SU-DHL-6 (cell line): ENCODE results near the gene TRPV4.

ENCODE experiments used
- EZH2phosphoT487 ChIP-seq: fragments of 200-600 bp; sonication (generic), shearing (Covaris generic); conservative IDR thresholded peaks from 2 replicates; pipeline ENCODE4 v1.6.1; 2018; ENCODE audit warnings: mild to moderate bottlenecking, antibody characterized with exemption, low read length, moderate library complexity, mixed read lengths
- TF ChIP-seq, protein P1 (sequence below): fragments of 200-600 bp; sonication (generic); IDR thresholded peaks from one replicate; pipeline ENCODE4 v1.5.1; 2017; ENCODE audit warnings: antibody characterized with exemption, mild to moderate bottlenecking, low read length, moderate library complexity; ENCODE audit not compliant: insufficient read depth, poor library complexity, severe bottlenecking

DNA sequence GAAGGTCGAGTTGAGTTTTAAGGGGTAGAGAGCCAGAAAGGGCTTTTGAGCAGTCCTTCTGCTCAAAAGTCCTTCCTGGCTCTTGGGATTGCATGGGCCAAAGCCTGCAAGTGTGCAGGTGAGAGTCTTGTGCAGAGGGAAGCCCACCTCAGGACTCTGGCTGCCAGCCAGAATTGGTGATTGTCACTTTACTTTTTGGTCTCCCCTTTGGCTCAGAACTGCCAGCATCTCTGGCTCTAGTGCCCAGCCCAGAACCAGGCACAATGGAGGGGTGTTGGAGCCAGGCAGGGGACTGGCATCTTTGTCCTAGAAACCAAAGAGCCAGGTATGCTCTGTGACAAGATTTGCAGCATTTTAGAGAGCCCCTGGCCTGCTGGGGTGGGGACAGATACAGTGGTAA, 96.1 kb downstream of the TRPV4 start:
- TF ChIP-seq, protein P1, sequence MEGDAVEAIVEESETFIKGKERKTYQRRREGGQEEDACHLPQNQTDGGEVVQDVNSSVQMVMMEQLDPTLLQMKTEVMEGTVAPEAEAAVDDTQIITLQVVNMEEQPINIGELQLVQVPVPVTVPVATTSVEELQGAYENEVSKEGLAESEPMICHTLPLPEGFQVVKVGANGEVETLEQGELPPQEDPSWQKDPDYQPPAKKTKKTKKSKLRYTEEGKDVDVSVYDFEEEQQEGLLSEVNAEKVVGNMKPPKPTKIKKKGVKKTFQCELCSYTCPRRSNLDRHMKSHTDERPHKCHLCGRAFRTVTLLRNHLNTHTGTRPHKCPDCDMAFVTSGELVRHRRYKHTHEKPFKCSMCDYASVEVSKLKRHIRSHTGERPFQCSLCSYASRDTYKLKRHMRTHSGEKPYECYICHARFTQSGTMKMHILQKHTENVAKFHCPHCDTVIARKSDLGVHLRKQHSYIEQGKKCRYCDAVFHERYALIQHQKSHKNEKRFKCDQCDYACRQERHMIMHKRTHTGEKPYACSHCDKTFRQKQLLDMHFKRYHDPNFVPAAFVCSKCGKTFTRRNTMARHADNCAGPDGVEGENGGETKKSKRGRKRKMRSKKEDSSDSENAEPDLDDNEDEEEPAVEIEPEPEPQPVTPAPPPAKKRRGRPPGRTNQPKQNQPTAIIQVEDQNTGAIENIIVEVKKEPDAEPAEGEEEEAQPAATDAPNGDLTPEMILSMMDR = no peak
- no peak for TF ChIP-seq EZH2phosphoT487
